ENCODE measurements around the gene ACO2.
"Not testable (repeated sequence)": the region's sequence is repeated elsewhere in the genome, so short reads cannot be mapped to it uniquely, and the experiment has no call there.

The ACO2 gene

DNA sequence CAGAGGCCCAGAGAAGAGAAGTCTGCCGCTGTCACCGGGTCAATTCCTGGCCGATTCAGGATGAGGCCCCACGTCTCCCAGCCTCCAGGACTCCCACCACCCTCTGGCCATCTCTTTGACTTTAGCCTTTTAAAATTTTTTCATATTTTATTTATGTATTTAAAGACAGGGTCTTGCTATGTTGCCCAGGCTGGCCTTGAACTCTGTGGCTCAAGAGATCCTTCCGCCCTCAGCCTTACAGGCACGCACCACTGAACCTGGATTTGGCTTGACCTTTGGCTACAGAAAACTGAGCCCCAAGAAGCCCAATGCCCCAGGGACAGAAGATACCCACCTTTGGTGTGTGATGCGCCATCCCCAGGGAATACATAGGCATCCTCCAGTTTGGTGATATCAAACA lies 71.4 kb downstream of the ACO2 start:
- DNase-seq (ENCODE audit: low read depth in 2 of 2) = no peak

- no peak for DNase-seq (ENCODE audit: low read depth in 2 of 2)
These were observed 72.6 kb downstream of the ACO2 start for GRCh38 chr22:41541484-41541883.

DNA sequence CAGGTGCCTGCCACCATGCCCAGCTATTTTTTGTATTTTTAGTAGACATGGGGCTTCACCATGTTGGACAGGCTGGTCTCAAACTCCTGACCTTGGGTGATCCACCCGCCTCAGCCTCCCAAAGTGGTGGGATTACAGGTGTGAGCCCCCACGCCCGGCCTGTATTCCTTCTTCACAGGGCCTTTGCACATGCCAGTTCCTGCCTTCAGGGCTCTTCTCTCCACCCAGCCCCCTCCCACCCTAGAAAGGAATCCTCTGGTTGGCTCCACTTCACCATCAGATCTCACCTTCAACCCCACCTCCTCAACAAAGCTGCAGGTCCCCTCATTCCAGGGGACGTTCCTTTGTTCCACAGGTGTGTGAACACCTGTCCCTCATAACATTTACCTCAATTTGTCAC lies 73.3 kb downstream of the ACO2 start:
- DNase-seq (ENCODE audit: low read depth in 2 of 2) = no peak

GRCh38 chr22:41543854-41544670 lies 75.1 kb downstream of the ACO2 start, which contains the start of gene POLR3H:
Gene POLR3H (minus strand): TSS chr22:41544470. CDS start chr22:41544101, 369 bp downstream.
- peak; percentile 93 to 94 for DNase-seq (ENCODE audit: low read depth in 2 of 2)

- no peak for DNase-seq (ENCODE audit: low read depth in 2 of 2)
These were observed 76.0 kb downstream of the ACO2 start for GRCh38 chr22:41544671-41545476.

DNA sequence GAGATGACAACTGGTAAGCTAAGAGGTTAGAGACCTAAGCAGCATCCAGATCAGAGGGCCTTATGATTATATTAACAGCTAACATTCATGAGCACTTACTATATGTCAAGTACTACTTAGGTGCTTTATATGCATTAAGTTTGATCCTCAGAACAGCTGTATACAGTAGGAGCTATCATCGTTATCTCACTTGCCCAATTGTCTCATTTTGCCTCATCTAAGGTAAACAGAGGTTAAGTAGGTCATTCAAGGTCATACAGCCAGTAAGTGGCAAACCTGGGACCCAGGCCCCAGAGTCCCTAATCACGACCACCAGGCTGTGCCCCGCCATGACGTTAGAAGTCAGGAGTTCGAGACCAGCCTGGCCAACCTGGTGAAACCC lies 79.9 kb downstream of the ACO2 start:
- no peak for DNase-seq (ENCODE audit: low read depth in 2 of 2)

DNA sequence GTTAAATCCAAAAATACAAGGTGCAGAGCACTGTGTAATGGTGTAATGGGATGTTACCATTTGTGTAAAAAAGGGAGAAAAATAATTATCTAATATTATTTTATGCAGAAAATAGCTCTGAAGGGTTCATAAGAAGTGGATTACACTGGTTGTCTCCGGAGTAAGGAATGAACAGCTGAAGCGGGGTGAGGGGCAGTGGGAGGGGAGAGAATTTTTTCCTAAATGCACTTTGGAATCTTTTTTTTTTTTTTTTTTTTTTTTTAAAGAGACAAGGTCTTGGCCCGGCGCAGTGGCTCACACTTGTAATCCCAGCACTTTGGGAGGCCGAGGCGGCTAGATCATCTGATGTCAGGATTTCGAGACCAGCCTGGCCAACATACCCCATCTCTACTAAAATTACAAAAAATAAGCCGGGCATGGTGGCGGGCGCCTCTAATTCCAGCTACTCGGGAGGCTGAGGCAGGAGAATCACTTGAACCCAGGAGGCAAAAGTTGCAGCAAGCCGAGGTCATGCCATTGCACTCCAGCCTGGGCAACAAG lies 82.1 kb downstream of the ACO2 start:
- no peak for DNase-seq (ENCODE audit: low read depth in 2 of 2)

GRCh38 chr22:41551877-41552582 lies 83.1 kb downstream of the ACO2 start:
- no peak for DNase-seq (ENCODE audit: low read depth in 2 of 2)

GRCh38 chr22:41555325-41555982 lies 86.5 kb downstream of the ACO2 start:
- DNase-seq (ENCODE audit: low read depth in 2 of 2) = no peak

DNA sequence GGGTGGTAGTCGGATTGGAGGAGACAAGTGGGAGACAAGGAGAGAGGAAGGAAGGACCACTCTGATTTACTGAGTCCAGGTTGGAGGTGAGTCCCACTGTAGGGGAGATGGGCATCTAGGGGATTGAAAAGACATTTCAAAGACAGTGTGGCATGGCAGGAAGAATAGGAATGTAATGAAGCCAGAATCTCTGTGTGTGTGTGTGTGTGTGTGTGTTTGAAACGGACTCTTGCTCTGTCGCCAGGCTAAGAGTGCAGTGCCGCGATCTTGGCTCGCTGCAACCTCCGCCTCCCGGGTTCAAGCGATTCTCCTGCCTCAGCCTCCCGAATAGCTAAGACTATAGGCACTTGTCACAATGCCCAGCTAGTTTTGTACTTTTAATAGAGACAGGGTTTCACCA lies 87.6 kb downstream of the ACO2 start:
- no peak for DNase-seq (ENCODE audit: low read depth in 2 of 2)

DNA sequence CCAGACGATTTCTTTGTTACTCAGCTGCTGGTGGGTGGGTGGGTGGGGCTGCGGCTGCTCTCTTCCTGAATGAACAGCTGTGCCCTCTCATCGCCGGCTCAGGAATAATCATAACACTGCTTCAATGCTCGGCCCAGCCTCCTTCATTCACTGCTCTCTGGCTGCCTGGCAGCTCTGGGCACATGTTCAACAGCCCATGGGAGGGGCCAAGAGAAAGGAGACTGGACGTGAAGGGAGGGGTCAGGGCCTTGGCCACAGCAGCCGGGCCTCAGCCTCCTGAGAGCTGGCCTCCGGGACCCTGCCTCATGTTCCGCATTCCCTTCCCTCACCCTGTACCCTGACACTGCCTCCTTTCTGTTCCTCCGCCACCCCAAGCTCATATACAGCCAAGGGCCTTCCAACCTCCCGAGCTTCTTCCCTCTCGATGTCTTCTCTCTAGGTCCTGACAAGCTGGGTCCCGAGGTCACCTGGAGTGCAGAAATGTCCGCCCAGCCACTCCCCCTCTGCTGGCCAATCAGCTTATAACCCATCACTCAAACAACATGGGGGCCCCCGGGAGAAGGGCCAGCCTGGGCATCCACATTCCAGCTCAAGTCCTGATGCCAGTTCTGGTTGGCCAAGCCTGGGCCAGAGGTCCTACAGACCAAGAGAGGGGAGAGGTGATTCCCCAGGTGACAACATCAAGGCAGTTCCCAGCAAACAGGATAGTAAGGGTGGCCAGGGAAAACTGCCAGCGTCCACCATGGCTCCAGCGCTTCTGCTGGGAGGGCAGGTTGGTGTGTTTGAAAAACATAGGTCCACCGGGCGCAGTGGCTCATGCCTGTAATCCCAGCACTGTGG lies 88.7 kb downstream of the ACO2 start:
- DNase-seq (ENCODE audit: low read depth in 2 of 2) = no peak

DNA sequence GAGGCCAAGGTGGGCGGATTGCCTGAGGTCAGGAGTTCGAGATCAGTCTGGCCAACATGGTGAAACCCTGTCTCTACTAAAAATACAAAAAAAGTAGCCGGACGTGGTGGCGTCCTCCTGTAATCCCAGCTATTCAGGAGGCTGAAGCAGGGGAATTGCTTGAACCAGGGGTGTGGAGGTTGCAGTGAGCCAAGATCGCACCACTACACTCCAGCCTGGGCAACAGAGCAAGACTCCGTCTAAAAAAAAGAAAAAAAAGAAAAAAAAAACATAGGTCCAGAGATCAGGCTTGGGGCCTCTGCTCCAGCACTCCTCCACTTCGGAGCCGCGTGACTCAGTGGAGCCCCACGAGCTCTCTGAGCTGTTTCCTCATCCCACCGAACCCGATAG lies 89.3 kb downstream of the ACO2 start:
- not testable (repeated sequence) for DNase-seq (ENCODE audit: low read depth in 2 of 2)

GRCh38 chr22:41560095-41560471 lies 91.2 kb downstream of the ACO2 start:
- DNase-seq (ENCODE audit: low read depth in 2 of 2) = no peak

DNA sequence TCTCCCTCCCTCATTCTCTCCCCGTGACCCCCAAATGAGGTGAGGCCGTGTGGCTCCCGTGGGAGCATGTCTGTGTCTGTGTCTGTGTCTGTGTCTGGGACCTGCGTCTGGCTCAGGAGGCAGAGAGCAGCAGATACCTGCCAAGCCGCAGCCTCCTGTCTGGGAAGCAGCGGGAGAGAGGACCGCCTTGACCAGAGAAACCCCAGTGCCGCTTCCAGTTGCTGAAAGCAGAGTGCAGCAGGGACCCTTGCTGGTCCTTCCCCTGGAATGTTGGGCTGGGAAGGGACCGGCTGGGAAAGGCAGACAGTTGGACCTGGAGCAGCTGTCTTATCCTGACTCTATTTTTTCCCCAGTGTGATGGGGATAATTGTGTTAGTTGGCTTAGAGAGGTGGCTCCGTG lies 92.4 kb downstream of the ACO2 start:
- no peak for DNase-seq (ENCODE audit: low read depth in 2 of 2)

- no peak for DNase-seq (ENCODE audit: low read depth in 2 of 2)
These were observed 92.9 kb downstream of the ACO2 start for GRCh38 chr22:41561788-41562187.

- no peak for DNase-seq (ENCODE audit: low read depth in 2 of 2)
These were observed 93.5 kb downstream of the ACO2 start for GRCh38 chr22:41562461-41562860.

DNA sequence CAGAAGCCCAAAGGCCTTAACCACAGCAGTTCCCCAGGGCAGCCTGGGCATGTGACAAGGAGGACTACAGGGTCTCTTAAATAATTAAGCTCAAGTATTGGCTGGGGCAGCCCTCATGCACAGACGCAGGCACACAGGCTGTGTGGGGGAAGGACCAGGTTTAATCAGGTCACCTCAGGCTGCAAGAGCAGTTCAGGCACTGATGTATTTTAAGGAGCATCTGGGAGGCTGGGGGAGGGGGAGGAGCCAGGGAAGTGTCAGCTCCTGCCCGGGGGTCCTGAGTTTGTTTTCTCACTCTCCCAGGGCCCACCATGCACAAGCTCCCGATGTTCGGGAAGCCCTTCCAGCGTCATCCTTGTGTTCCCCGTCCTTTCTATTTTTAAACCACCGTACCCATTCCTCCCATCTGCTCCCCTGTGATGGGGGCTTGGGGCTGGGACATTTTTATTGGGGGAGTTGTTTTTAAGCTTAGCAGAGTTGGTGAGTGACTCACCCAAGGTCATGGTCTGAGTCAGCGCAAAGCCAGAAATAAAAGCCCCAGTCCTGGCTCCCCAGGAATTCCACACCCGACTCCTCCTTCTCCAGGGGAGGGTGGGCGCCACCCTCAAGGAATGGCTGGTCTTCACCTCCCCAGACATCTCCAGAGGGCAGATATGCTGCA lies 94.3 kb downstream of the ACO2 start:
- no peak for DNase-seq (ENCODE audit: low read depth in 2 of 2)

GRCh38 chr22:41564563-41564962 lies 95.6 kb downstream of the ACO2 start:
- no peak for DNase-seq (ENCODE audit: low read depth in 2 of 2)

- DNase-seq (ENCODE audit: low read depth in 2 of 2) = no peak
These were observed 96.6 kb downstream of the ACO2 start for GRCh38 chr22:41565403-41566054.

DNA sequence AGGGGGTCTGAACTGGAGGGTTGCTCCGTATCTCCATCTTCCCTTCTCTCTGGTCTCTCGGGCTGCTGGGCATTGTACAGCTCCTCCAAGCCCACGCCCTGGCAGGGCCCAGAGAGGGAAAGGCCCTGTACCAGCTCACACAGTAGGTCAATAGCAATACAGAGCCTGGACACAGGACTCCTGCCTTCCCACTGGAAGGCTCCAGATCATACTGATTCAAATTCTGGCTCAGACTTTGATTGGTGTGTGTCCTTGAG lies 98.5 kb downstream of the ACO2 start:
- no peak for DNase-seq (ENCODE audit: low read depth in 2 of 2)
